Measurements from ENCODE around the gene PKD1L1.

PKD1L1 gene

DNA sequence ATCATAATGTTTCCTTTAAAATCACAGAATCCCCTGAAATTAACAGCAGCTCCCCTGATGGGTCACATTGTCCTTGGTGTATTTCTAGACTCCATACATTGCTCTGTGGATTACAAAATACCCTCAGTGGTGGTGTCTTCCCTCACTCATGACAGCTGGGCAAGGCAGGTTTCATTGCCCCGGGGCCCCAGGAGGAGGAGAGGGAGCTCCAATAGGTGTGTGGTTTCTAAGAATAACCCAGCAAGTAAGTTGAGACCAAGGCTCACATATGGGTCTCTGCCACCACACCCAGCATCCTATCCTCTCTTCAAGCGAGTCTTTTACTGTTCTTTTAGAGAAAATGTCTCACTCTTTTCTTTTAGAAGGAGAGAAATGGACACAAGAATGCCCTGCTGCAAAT lies 63.6 kb downstream of the PKD1L1 start (continued):
- TF ChIP-seq CREB5 (CRISPR knock-in tag; IDR thresholded peaks at IDR 0.05; ENCODE audit: low read depth) = no peak
- no peak for TF ChIP-seq ZFP30 (CRISPR knock-in tag; IDR thresholded peaks at IDR 0.05)
- TF ChIP-seq, protein P1, sequence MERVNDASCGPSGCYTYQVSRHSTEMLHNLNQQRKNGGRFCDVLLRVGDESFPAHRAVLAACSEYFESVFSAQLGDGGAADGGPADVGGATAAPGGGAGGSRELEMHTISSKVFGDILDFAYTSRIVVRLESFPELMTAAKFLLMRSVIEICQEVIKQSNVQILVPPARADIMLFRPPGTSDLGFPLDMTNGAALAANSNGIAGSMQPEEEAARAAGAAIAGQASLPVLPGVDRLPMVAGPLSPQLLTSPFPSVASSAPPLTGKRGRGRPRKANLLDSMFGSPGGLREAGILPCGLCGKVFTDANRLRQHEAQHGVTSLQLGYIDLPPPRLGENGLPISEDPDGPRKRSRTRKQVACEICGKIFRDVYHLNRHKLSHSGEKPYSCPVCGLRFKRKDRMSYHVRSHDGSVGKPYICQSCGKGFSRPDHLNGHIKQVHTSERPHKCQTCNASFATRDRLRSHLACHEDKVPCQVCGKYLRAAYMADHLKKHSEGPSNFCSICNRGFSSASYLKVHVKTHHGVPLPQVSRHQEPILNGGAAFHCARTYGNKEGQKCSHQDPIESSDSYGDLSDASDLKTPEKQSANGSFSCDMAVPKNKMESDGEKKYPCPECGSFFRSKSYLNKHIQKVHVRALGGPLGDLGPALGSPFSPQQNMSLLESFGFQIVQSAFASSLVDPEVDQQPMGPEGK (CRISPR knock-in tag; IDR thresholded peaks at IDR 0.05; ENCODE audit: borderline replicate concordance) = no peak

- TF ChIP-seq ZFP30 (CRISPR knock-in tag; IDR thresholded peaks at IDR 0.05) = no peak
- no peak for TF ChIP-seq ZNF70 (CRISPR knock-in tag; IDR thresholded peaks at IDR 0.05)
- no peak for TF ChIP-seq BACH2 (CRISPR knock-in tag; IDR thresholded peaks at IDR 0.05; ENCODE audit: borderline replicate concordance)
- TF ChIP-seq ZC3H10 (CRISPR knock-in tag; IDR thresholded peaks at IDR 0.05) = no peak
- no peak for TF ChIP-seq TCF4 (CRISPR knock-in tag; IDR thresholded peaks at IDR 0.05; ENCODE audit: borderline replicate concordance)
- TF ChIP-seq ZFP3 (CRISPR knock-in tag; IDR thresholded peaks at IDR 0.05) = no peak
- TF ChIP-seq CREB5 (CRISPR knock-in tag; IDR thresholded peaks at IDR 0.05; ENCODE audit: low read depth) = no peak
- no peak for TF ChIP-seq GLIS3 (CRISPR knock-in tag; IDR thresholded peaks at IDR 0.05)
- TF ChIP-seq SNAI2 (CRISPR knock-in tag; IDR thresholded peaks at IDR 0.05) = no peak
- no peak for TF ChIP-seq ESRRG (CRISPR knock-in tag; IDR thresholded peaks at IDR 0.05)
- no peak for TF ChIP-seq POU6F1 (CRISPR knock-in tag; IDR thresholded peaks at IDR 0.05; ENCODE audit: borderline replicate concordance, low read depth)
- no peak for TF ChIP-seq PPARA (CRISPR knock-in tag; IDR thresholded peaks at IDR 0.05; ENCODE audit: borderline replicate concordance)
- no peak for TF ChIP-seq OSR1 (CRISPR knock-in tag; IDR thresholded peaks at IDR 0.05)
- no peak for ATAC-seq
Measured at GRCh38 chr7:47882635-47883034, 65.6 kb downstream of the PKD1L1 start.

- no peak for TF ChIP-seq ISL1 (CRISPR knock-in tag; IDR thresholded peaks at IDR 0.05)
- no peak for TF ChIP-seq ARNTL (CRISPR knock-in tag; IDR thresholded peaks at IDR 0.05; ENCODE audit: borderline replicate concordance, low read depth)
- no peak for TF ChIP-seq POU6F1 (CRISPR knock-in tag; IDR thresholded peaks at IDR 0.05; ENCODE audit: borderline replicate concordance, low read depth)
- TF ChIP-seq, protein P1 (CRISPR knock-in tag; IDR thresholded peaks at IDR 0.05; ENCODE audit: borderline replicate concordance) = no peak
- TF ChIP-seq GLIS3 (CRISPR knock-in tag; IDR thresholded peaks at IDR 0.05) = no peak
- no peak for TF ChIP-seq ZNF565 (CRISPR knock-in tag; conservative IDR thresholded peaks at IDR 0.05; ENCODE audit: low read depth)
- TF ChIP-seq CSDC2 (CRISPR knock-in tag; IDR thresholded peaks at IDR 0.05) = no peak
- TF ChIP-seq CREB5 (CRISPR knock-in tag; IDR thresholded peaks at IDR 0.05; ENCODE audit: low read depth) = no peak
- no peak for TF ChIP-seq TSHZ2 (CRISPR knock-in tag; IDR thresholded peaks at IDR 0.05)
- TF ChIP-seq ZNF8 (CRISPR knock-in tag; IDR thresholded peaks at IDR 0.05) = no peak
- no peak for TF ChIP-seq ZFP30 (CRISPR knock-in tag; IDR thresholded peaks at IDR 0.05)
- TF ChIP-seq ZNF70 (CRISPR knock-in tag; IDR thresholded peaks at IDR 0.05) = no peak
- ATAC-seq = no peak
Measured at GRCh38 chr7:47881256-47881655, 67.0 kb downstream of the PKD1L1 start.
